ENCODE measurements around the gene VIT.

The VIT gene

DNA sequence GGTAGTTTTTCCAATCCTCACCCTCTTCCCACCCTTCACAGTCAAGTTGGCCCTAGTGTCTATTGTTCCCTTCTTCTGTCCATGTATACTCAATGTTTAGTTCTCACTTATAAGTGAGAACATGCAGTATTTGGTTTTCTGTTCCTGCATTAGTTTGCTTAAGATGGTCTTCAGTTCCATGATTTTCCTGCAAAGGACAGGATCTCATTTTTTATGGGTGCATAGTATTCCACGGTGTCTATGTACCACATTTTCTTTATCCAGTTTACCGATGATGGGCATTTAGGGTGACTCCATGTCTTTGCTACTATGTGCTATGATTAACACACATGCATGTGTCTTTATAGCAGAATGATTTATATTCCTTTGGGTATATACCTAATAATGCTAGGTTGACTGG lies 165.4 kb downstream of the VIT start:
- H3K9me3 ChIP-seq (ENCODE audit: insufficient read depth, low read length) = no peaks in the 10 kb centered on the region
- peaks cover 8% of the 10 kb centered on the region; the same call in 1 of the 2 replicates for H3K36me3 ChIP-seq (ENCODE audit: low read length)
- no peak overlapping the region for H3K4me2 ChIP-seq (ENCODE audit: low read depth, low read length, poor library complexity, severe bottlenecking)
- H3K27me3 ChIP-seq (ENCODE audit: low read length) = no peaks in the 10 kb centered on the region
- H3K9me2 ChIP-seq (replicated peaks; ENCODE audit: insufficient read depth, low read length) = no peaks in the 10 kb centered on the region
- no peak overlapping the region for H2AFZ ChIP-seq (ENCODE audit: low read depth, low read length, severe bottlenecking)
- no peak overlapping the region for H3K9ac ChIP-seq (ENCODE audit: low read length)
- H3K4me3 ChIP-seq (ENCODE audit: insufficient read depth, low read length, poor library complexity, severe bottlenecking) = no peak overlapping the region
- H3K27ac ChIP-seq (ENCODE audit: low read depth, low read length) = no peak overlapping the region
- TF ChIP-seq, protein P1, sequence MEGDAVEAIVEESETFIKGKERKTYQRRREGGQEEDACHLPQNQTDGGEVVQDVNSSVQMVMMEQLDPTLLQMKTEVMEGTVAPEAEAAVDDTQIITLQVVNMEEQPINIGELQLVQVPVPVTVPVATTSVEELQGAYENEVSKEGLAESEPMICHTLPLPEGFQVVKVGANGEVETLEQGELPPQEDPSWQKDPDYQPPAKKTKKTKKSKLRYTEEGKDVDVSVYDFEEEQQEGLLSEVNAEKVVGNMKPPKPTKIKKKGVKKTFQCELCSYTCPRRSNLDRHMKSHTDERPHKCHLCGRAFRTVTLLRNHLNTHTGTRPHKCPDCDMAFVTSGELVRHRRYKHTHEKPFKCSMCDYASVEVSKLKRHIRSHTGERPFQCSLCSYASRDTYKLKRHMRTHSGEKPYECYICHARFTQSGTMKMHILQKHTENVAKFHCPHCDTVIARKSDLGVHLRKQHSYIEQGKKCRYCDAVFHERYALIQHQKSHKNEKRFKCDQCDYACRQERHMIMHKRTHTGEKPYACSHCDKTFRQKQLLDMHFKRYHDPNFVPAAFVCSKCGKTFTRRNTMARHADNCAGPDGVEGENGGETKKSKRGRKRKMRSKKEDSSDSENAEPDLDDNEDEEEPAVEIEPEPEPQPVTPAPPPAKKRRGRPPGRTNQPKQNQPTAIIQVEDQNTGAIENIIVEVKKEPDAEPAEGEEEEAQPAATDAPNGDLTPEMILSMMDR (IDR thresholded peaks at IDR 0.05; ENCODE audit: insufficient read depth, low read length, poor library complexity, severe bottlenecking) = no peak
- no peak for TF ChIP-seq EZH2phosphoT487 (conservative IDR thresholded peaks at IDR 0.05; ENCODE audit: low read length)
- no peaks in the 10 kb centered on the region for H4K20me1 ChIP-seq (ENCODE audit: low read depth, low read length)
- H3F3A ChIP-seq (ENCODE audit: insufficient read depth) = no peaks in the 10 kb centered on the region
- no peaks in the 10 kb centered on the region for H3K79me2 ChIP-seq (ENCODE audit: insufficient read depth, low read length)

Measured in SU-DHL-6 (cell line).